Keratinocyte (primary cell): ENCODE measurements around the gene ATP9B. TPM values are rescaled to one million over a fixed set of nuclear protein-coding genes. Genes with fewer than 3 reads are reported as not detected.

ENCODE experiments used
- DNase-seq: peaks from one replicate; pipeline ENCODE4 v3.0.0-alpha.2; 2011; ENCODE audit warnings: low read depth, missing footprints, low spot score
- FAIRE-seq: peaks from 2 replicates; lab custom pipeline; 2011; peaks lifted over from hg19 to GRCh38; lab: Jason Lieb, UNC
- H2AFZ ChIP-seq: 2 replicates; pipeline ENCODE4 v1.6.0; 2012; ENCODE audit warnings: low read length, control low read depth, inconsistent platforms; ENCODE audit not compliant: control insufficient read depth
- H3K27ac ChIP-seq: 2 replicates; pipeline ENCODE4 v1.5.1; 2011; ENCODE audit warnings: low read length; ENCODE audit not compliant: control insufficient read depth, insufficient read depth
- H3K27me3 ChIP-seq: 3 replicates; pipeline ENCODE4 v1.6.0; 2011; ENCODE audit warnings: low read length; ENCODE audit not compliant: control insufficient read depth, insufficient read depth; ENCODE audit errors: extremely low read depth
- H3K36me3 ChIP-seq, 2 experiments: 2 replicates in 1 of 2; 3 replicates in 1 of 2; pipeline ENCODE4 v1.5.1; 2011; ENCODE audit warnings: low read length in 2 of 2, mild to moderate bottlenecking in 1 of 2; ENCODE audit not compliant: control insufficient read depth in 2 of 2, insufficient read depth in 2 of 2; ENCODE audit errors: extremely low read depth in 1 of 2
- H3K4me1 ChIP-seq: 3 replicates; pipeline ENCODE4 v1.5.1; 2011; ENCODE audit warnings: low read length; ENCODE audit not compliant: control insufficient read depth, insufficient read depth; ENCODE audit errors: extremely low read depth
- H3K4me2 ChIP-seq: 3 replicates; pipeline ENCODE4 v1.6.0; 2011; ENCODE audit warnings: low read depth, low read length; ENCODE audit not compliant: control insufficient read depth, insufficient read depth; ENCODE audit errors: extremely low read depth
- H3K4me3 ChIP-seq, 3 experiments: fragments of 200-600 bp in 1 of 3; sonication (generic) in 1 of 3; 2 replicates in 2 of 3; 3 replicates in 1 of 3; pipeline ENCODE4 v1.5.1; 2011 to 2016; ENCODE audit warnings: low read length in 3 of 3, mild to moderate bottlenecking in 3 of 3, control low read depth in 2 of 3, inconsistent platforms in 1 of 3, low read depth in 1 of 3, mixed read lengths in 1 of 3, mixed run types in 1 of 3, moderate library complexity in 1 of 3; ENCODE audit not compliant: control insufficient read depth in 2 of 3, insufficient read depth in 2 of 3; ENCODE audit errors: extremely low read depth in 1 of 3
- H3K79me2 ChIP-seq: 2 replicates; pipeline ENCODE4 v1.6.0; 2012; ENCODE audit warnings: low read length; ENCODE audit not compliant: control insufficient read depth, insufficient read depth
- H3K9ac ChIP-seq: 3 replicates; pipeline ENCODE4 v1.6.0; 2011; ENCODE audit warnings: low read length; ENCODE audit not compliant: control insufficient read depth, insufficient read depth; ENCODE audit errors: extremely low read depth
- H3K9me1 ChIP-seq: 3 replicates; pipeline ENCODE4 v1.6.0; 2011; ENCODE audit warnings: low read length; ENCODE audit not compliant: control insufficient read depth, insufficient read depth; ENCODE audit errors: extremely low read depth
- H3K9me3 ChIP-seq: 2 replicates; pipeline ENCODE4 v1.5.1; 2012; ENCODE audit warnings: low read depth, low read length; ENCODE audit not compliant: control insufficient read depth
- H4K20me1 ChIP-seq: 3 replicates; pipeline ENCODE4 v1.6.0; 2011; ENCODE audit warnings: low read length; ENCODE audit not compliant: control insufficient read depth, insufficient read depth; ENCODE audit errors: extremely low read depth
- EZH2 ChIP-seq: IDR thresholded peaks from one replicate; pipeline ENCODE4 v1.6.1; 2012; ENCODE audit warnings: inconsistent platforms, mild to moderate bottlenecking, low read length, moderate library complexity
- dilution Hi-C: fragments of 300-500 bp; cut with MboI; formaldehyde crosslinking; loops from one replicate; pipeline ENCODE4 v1.7.0; 2020; ENCODE audit warnings: low sequenced_read_pairs; ENCODE audit not compliant: extremely low pct_ligation_motif_present
- polyA plus RNA-seq, 5 experiments: library from polyadenylated mRNA; depleted of rRNA in 3 of 5; stranded (reverse) in 3 of 5; stranded (forward) in 1 of 5; unstranded in 1 of 5; fragments of >200 nt; gene quantifications; 1 replicate in 1 of 5; 2 replicates in 3 of 5; 3 replicates in 1 of 5; pipeline versions ENCODE4 v1.2.1 to v1.2.3, GENCODE V29; 2011 to 2012; ENCODE audit warnings: missing spikeins in 2 of 5, low read depth in 1 of 5, low replicate concordance in 1 of 5
- TF ChIP-seq, protein P1 (sequence below), 3 experiments: IDR thresholded peaks in 1 of 3; conservative IDR thresholded peaks in 1 of 3; optimal IDR thresholded peaks in 1 of 3; 2 replicates in 2 of 3; 3 replicates in 1 of 3; pipeline versions ENCODE3 to v1.5.1; 2011; ENCODE audit warnings: low read length in 3 of 3, mild to moderate bottlenecking in 3 of 3, moderate library complexity in 2 of 3, control low read depth in 1 of 3, inconsistent platforms in 1 of 3; ENCODE audit not compliant: insufficient read depth in 2 of 3; ENCODE audit errors: extremely low read depth in 1 of 3

The ATP9B gene
- polyA plus RNA-seq, 1 donor (not counting 4 experiments of a cell fraction or from before 2014, with no cell fraction given): 16.1 TPM

DNA sequence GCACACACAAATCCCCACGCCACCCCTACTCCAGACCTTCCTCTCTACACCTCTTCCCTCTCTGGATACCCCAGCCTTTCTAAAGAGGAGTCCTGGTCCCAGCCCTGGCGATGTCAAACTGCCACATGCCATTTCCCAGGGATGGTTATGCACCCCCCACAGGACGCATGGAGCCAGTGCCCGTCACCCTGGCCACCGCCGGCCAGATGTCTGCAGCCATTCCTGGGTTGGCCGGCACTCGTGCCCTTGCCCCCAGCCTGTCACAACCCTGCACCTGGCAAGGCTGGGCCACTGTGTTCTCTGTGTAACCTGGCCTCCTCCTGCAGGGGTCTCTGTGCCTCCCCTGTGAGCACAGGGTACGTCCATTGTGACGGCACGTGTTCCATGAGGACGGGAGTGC is 268.4 kb downstream of the ATP9B start:
- Histone ChIP-seq H3K9ac (no peak overlapping the region), H4K20me1 (no peaks in the 10 kb centered on the region), H3K4me1 (no peaks in the 10 kb centered on the region), H3K4me2 (no peak overlapping the region), H3K9me3 (no peaks in the 10 kb centered on the region), H3K27ac (no peak overlapping the region), H3K36me3 (peaks cover 0 to 6% of the 10 kb centered on the region in 2 experiments), H2AFZ (no peak overlapping the region), H3K9me1 (no peaks in the 10 kb centered on the region), H3K79me2 (no peaks in the 10 kb centered on the region), H3K4me3 (no peak overlapping the region), H3K27me3 (no peaks in the 10 kb centered on the region)
- TF ChIP-seq, protein P1, sequence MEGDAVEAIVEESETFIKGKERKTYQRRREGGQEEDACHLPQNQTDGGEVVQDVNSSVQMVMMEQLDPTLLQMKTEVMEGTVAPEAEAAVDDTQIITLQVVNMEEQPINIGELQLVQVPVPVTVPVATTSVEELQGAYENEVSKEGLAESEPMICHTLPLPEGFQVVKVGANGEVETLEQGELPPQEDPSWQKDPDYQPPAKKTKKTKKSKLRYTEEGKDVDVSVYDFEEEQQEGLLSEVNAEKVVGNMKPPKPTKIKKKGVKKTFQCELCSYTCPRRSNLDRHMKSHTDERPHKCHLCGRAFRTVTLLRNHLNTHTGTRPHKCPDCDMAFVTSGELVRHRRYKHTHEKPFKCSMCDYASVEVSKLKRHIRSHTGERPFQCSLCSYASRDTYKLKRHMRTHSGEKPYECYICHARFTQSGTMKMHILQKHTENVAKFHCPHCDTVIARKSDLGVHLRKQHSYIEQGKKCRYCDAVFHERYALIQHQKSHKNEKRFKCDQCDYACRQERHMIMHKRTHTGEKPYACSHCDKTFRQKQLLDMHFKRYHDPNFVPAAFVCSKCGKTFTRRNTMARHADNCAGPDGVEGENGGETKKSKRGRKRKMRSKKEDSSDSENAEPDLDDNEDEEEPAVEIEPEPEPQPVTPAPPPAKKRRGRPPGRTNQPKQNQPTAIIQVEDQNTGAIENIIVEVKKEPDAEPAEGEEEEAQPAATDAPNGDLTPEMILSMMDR (optimal IDR thresholded peaks at IDR 0.05 in 1 of 3, IDR thresholded peaks at IDR 0.05 in 1 of 3, conservative IDR thresholded peaks at IDR 0.05 in 1 of 3; ENCODE audit: extremely low read depth in 1 of 3, insufficient read depth in 2 of 3, low read length in 3 of 3): no peak
- no peak for TF ChIP-seq EZH2
- FAIRE-seq (no peak), DNase-seq (no peak)
- dilution Hi-C loops: no loop called here

- H3K4me3 ChIP-seq: no peak overlapping the region
- H3K9me3 ChIP-seq: no peaks in the 10 kb centered on the region
- dilution Hi-C loops: no loop called here
- no peaks in the 10 kb centered on the region for H4K20me1 ChIP-seq
- H3K27ac ChIP-seq: no peak overlapping the region
- H3K9ac ChIP-seq: no peak overlapping the region
- no peaks in the 10 kb centered on the region for H3K27me3 ChIP-seq
- no peaks in the 10 kb centered on the region for H3K9me1 ChIP-seq
- DNase-seq: no peak
- H2AFZ ChIP-seq: no peak overlapping the region
- FAIRE-seq: peak; percentile 34
- no peak for TF ChIP-seq EZH2
- TF ChIP-seq, protein P1 (optimal IDR thresholded peaks at IDR 0.05 in 1 of 3, IDR thresholded peaks at IDR 0.05 in 1 of 3, conservative IDR thresholded peaks at IDR 0.05 in 1 of 3; ENCODE audit: extremely low read depth in 1 of 3, insufficient read depth in 2 of 3, low read length in 3 of 3): no peak
- no peaks in the 10 kb centered on the region for H3K79me2 ChIP-seq
- no peaks in the 10 kb centered on the region for H3K4me1 ChIP-seq
- peaks cover 0 to 7% of the 10 kb centered on the region in 2 experiments for H3K36me3 ChIP-seq
- no peak overlapping the region for H3K4me2 ChIP-seq
These were observed 270.1 kb downstream of the ATP9B start for GRCh38 chr18:79339094-79339908.
